ENCODE data around the gene ZNF334. TPM values are rescaled to one million over a fixed set of nuclear protein-coding genes. Genes with fewer than 3 reads are reported as not detected.
A peak's percentile ranks its signal among the peaks of the same experiment; 100 is the strongest.

Gene ZNF334
- total RNA-seq, 1 experiment from 2014 or later = not detected

DNA sequence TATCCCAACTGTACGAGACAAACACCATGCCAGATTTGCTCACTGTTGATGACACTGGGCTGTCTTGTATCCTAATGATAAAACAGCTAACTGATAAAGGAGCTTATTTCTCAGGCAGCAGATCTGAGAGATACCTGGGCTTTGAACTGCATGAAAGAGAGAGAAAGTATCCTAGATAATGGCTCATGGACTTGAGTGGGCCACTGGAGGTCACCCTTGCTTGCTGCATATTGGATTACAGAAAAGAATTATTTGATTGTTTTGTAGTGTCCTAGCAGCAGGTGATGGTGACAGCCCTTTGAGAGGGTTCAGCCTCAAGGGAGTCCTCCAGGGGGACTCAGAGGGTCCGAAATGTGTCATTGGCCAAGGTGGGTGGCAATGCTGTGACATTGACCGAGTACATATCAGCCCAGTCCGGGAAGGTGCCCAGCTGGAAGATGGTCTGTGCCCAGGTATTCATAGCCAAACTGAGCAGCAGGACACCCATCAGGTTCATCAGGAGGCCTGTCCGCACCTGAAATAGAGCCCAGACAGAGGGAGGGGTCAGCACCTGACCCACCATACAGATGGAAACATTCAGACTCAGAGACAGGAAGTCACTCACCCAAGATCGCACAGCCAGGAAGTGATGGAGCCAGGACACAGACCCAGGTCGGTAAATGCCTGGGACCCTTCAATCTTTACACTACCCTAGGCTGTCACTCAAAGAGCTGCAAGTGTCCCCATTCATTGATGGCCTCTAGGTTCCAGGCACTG, 46.5 kb upstream of the ZNF334 start:
- Mint-ChIP-seq H3K36me3 (ENCODE audit: insufficient read depth, unreplicated experiment) (no peaks in the 10 kb centered on the region), H3K27ac (ENCODE audit: low read depth, unreplicated experiment) (no peak overlapping the region), H3K27me3 (ENCODE audit: insufficient read depth, unreplicated experiment) (no peaks in the 10 kb centered on the region), H3K4me3 (ENCODE audit: unreplicated experiment) (no peak overlapping the region), H3K4me1 (ENCODE audit: insufficient read depth, unreplicated experiment) (peaks cover 18% of the 10 kb centered on the region), H3K9me3 (ENCODE audit: unreplicated experiment) (no peaks in the 10 kb centered on the region)
- TF ChIP-seq, protein P1, sequence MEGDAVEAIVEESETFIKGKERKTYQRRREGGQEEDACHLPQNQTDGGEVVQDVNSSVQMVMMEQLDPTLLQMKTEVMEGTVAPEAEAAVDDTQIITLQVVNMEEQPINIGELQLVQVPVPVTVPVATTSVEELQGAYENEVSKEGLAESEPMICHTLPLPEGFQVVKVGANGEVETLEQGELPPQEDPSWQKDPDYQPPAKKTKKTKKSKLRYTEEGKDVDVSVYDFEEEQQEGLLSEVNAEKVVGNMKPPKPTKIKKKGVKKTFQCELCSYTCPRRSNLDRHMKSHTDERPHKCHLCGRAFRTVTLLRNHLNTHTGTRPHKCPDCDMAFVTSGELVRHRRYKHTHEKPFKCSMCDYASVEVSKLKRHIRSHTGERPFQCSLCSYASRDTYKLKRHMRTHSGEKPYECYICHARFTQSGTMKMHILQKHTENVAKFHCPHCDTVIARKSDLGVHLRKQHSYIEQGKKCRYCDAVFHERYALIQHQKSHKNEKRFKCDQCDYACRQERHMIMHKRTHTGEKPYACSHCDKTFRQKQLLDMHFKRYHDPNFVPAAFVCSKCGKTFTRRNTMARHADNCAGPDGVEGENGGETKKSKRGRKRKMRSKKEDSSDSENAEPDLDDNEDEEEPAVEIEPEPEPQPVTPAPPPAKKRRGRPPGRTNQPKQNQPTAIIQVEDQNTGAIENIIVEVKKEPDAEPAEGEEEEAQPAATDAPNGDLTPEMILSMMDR (IDR thresholded peaks at IDR 0.05; ENCODE audit: unreplicated experiment) = no peak
- POLR2A ChIA-PET = interaction anchor here (1.6 to 3.5 kb wide), 2 partner anchors 10 to 128 kb away, joined by 4 to 19 read pairs; partner anchors contain the start of gene TP53RK
- no TSS peak for BruUV-seq (replicated peaks)
- intact Hi-C loops (cut with micrococcal nuclease) = loop anchor here (5.0 kb wide), 1 partner anchor 127 kb away; the partner anchor contains the start of gene TP53RK
- CTCF ChIA-PET = interaction anchor here (0.6 to 1.2 kb wide), 3 partner anchors 10 to 667 kb away, joined by 3 to 4 read pairs (median 3); no protein-coding TSS in a partner anchor
- no peak for DNase-seq (ENCODE audit: unreplicated experiment)

DNA sequence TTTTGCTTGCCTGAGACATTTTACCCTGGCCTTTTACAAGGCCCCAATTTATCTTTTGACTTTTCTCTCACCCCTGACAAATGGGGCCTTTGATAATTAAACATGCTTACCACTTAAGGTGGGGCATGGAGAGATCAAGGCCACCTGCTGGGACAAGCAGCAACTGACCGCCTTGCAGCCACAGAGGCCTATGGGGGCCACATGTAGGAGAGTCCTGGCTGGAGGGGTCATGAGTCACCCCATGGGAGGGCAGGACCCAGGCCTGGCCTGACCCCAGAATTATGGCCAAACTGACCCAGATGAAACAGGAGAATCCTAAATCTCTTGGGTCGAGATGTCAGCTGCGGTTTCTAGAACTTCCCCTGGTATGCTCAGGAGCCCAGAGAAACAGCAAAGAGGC, 45.6 kb upstream of the ZNF334 start:
- Mint-ChIP-seq H3K4me1 (ENCODE audit: insufficient read depth, unreplicated experiment) (peaks cover 18% of the 10 kb centered on the region), H3K9me3 (ENCODE audit: unreplicated experiment) (no peaks in the 10 kb centered on the region), H3K27me3 (ENCODE audit: insufficient read depth, unreplicated experiment) (no peaks in the 10 kb centered on the region), H3K4me3 (ENCODE audit: unreplicated experiment) (no peak overlapping the region), H3K36me3 (ENCODE audit: insufficient read depth, unreplicated experiment) (no peaks in the 10 kb centered on the region), H3K27ac (ENCODE audit: low read depth, unreplicated experiment) (no peak overlapping the region)
- DNase-seq (ENCODE audit: unreplicated experiment) = no peak
- ChIA-PET POLR2A (interaction anchor here (0.5 to 3.5 kb wide), 3 partner anchors 9 to 420 kb away, joined by 3 to 19 read pairs (median 4); partner anchors contain the start of gene TP53RK), CTCF (interaction anchor here (0.6 to 1.1 kb wide), 2 partner anchors 127 to 667 kb away, joined by 3 read pairs; no protein-coding TSS in a partner anchor)
- intact Hi-C loops (cut with micrococcal nuclease) = loop anchor here (5.0 kb wide), 1 partner anchor 128 kb away; the partner anchor contains the start of gene TP53RK
- no TSS peak for BruUV-seq (replicated peaks)
- TF ChIP-seq, protein P1 (IDR thresholded peaks at IDR 0.05; ENCODE audit: unreplicated experiment) = no peak

DNA sequence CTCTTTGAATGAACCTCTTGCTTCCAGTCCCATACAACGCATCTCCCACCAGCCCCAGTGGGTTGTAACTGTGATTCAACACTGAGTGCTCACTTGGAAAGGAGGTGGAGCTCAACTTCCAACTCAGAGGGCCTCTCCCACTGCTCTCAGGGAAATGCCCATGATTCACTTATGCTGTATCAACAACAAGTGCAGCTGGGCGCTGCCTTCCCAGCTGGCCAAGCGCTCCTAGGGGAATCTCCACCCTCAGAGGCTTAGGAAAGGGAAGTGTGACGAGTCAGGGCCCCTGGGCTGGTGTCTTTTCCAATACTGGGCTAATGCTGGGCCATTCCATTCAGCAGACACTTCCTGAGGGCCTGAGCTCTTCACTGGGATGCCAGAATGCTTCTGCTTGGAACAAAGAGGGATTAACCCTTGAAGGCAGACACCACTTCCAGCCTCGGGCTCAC, 45.2 kb upstream of the ZNF334 start:
- Mint-ChIP-seq H3K4me3 (ENCODE audit: unreplicated experiment) (no peak overlapping the region), H3K27ac (ENCODE audit: low read depth, unreplicated experiment) (no peak overlapping the region), H3K4me1 (ENCODE audit: insufficient read depth, unreplicated experiment) (peaks cover 18% of the 10 kb centered on the region), H3K27me3 (ENCODE audit: insufficient read depth, unreplicated experiment) (no peaks in the 10 kb centered on the region), H3K9me3 (ENCODE audit: unreplicated experiment) (no peaks in the 10 kb centered on the region), H3K36me3 (ENCODE audit: insufficient read depth, unreplicated experiment) (no peaks in the 10 kb centered on the region)
- CTCF ChIA-PET = interaction anchor here (1.1 kb wide), 1 partner anchor 127 kb away, joined by 3 read pairs; no protein-coding TSS in a partner anchor
- TF ChIP-seq, protein P1 (IDR thresholded peaks at IDR 0.05; ENCODE audit: unreplicated experiment) = no peak
- POLR2A ChIA-PET = interaction anchor here (0.5 to 3.5 kb wide), 4 partner anchors 9 to 422 kb away, joined by 3 to 19 read pairs (median 4); partner anchors contain the start of gene TP53RK
- DNase-seq (ENCODE audit: unreplicated experiment) = peak; percentile 80
- no TSS peak for BruUV-seq (replicated peaks)
- intact Hi-C loops (cut with micrococcal nuclease) = loop anchor here (5.0 kb wide), 1 partner anchor 129 kb away; the partner anchor contains the start of gene TP53RK
